ENCODE measurements around the gene CELF4. TPM values are rescaled to one million over a fixed set of nuclear protein-coding genes. Genes with fewer than 3 reads are reported as not detected.
A peak's percentile ranks its signal among the peaks of the same experiment; 100 is the strongest.

The CELF4 gene
- total RNA-seq, 1 experiment from 2014 or later, result 0.11 TPM

- TF ChIP-seq CTCF (IDR thresholded peaks at IDR 0.05; ENCODE audit: insufficient read depth in 1 of 2, low read depth in 1 of 2, low read length in 1 of 2, severe bottlenecking in 1 of 2, unreplicated experiment in 1 of 2), result no peak
- H3K27me3 Mint-ChIP-seq (ENCODE audit: insufficient read depth, unreplicated experiment), result no peaks in the 10 kb centered on the region
- CTCF ChIA-PET, result no interaction called here
- no TSS peak for BruUV-seq (replicated peaks)
- H3K27me3 ChIP-seq (replicated peaks; ENCODE audit: control insufficient read depth, insufficient read depth, low read length), result no peaks in the 10 kb centered on the region
- no peaks in the 10 kb centered on the region for H3K36me3 Mint-ChIP-seq (ENCODE audit: insufficient read depth, unreplicated experiment)
- no peaks in the 10 kb centered on the region for H3K36me3 ChIP-seq (ENCODE audit: control insufficient read depth, insufficient read depth, low read length)
- H3K27ac Mint-ChIP-seq (ENCODE audit: unreplicated experiment), result no peak overlapping the region
- POLR2A ChIA-PET, result no interaction called here
- intact Hi-C loops (cut with micrococcal nuclease; ENCODE audit: unreplicated experiment), result no loop called here
- H3K4me3 Mint-ChIP-seq (ENCODE audit: unreplicated experiment), result no peak overlapping the region
- no peaks in the 10 kb centered on the region for H3K4me1 ChIP-seq
- peaks cover 5% of the 10 kb centered on the region for H3K4me1 Mint-ChIP-seq (ENCODE audit: low read depth, unreplicated experiment)
- no peaks in the 10 kb centered on the region for H3K9me3 ChIP-seq
- DNase-seq, result no peak
- H3K4me3 ChIP-seq (ENCODE audit: low read depth, low read length), result no peak overlapping the region
- H3K9me3 Mint-ChIP-seq (ENCODE audit: unreplicated experiment), result no peaks in the 10 kb centered on the region
Measured at GRCh38 chr18:37452015-37452414, 113.6 kb downstream of the CELF4 start.

- Mint-ChIP-seq H3K27ac (ENCODE audit: unreplicated experiment) (no peak overlapping the region), H3K9me3 (ENCODE audit: unreplicated experiment) (no peaks in the 10 kb centered on the region), H3K36me3 (ENCODE audit: insufficient read depth, unreplicated experiment) (no peaks in the 10 kb centered on the region), H3K4me3 (ENCODE audit: unreplicated experiment) (no peak overlapping the region), H3K4me1 (ENCODE audit: low read depth, unreplicated experiment) (peaks cover 5% of the 10 kb centered on the region), H3K27me3 (ENCODE audit: insufficient read depth, unreplicated experiment) (no peaks in the 10 kb centered on the region)
- Histone ChIP-seq H3K4me3 (ENCODE audit: low read depth, low read length) (no peak overlapping the region), H3K4me1 (no peaks in the 10 kb centered on the region), H3K9me3 (no peaks in the 10 kb centered on the region), H3K36me3 (ENCODE audit: control insufficient read depth, insufficient read depth, low read length) (no peaks in the 10 kb centered on the region), H3K27me3 (replicated peaks; ENCODE audit: control insufficient read depth, insufficient read depth, low read length) (no peaks in the 10 kb centered on the region)
- TF ChIP-seq CTCF (IDR thresholded peaks at IDR 0.05; ENCODE audit: insufficient read depth in 1 of 2, low read depth in 1 of 2, low read length in 1 of 2, severe bottlenecking in 1 of 2, unreplicated experiment in 1 of 2), result no peak
- ChIA-PET CTCF (no interaction called here), POLR2A (no interaction called here)
- no TSS peak for BruUV-seq (replicated peaks)
- intact Hi-C loops (cut with micrococcal nuclease; ENCODE audit: unreplicated experiment), result no loop called here
- DNase-seq, result no peak
Measured at GRCh38 chr18:37451239-37451825, 114.3 kb downstream of the CELF4 start.

GRCh38 chr18:37450434-37451132 is 115.0 kb downstream of the CELF4 start:
- CTCF ChIA-PET, result no interaction called here

More at GRCh38 chr18:37450434-37451132, 115.0 kb downstream of the CELF4 start:
- intact Hi-C loops (cut with micrococcal nuclease; ENCODE audit: unreplicated experiment), result no loop called here
- no peaks in the 10 kb centered on the region for H3K36me3 ChIP-seq (ENCODE audit: control insufficient read depth, insufficient read depth, low read length)
- BruUV-seq (replicated peaks), result no TSS peak
- POLR2A ChIA-PET, result no interaction called here
- no peaks in the 10 kb centered on the region for H3K36me3 Mint-ChIP-seq (ENCODE audit: insufficient read depth, unreplicated experiment)
- H3K27me3 Mint-ChIP-seq (ENCODE audit: insufficient read depth, unreplicated experiment), result no peaks in the 10 kb centered on the region
- TF ChIP-seq CTCF (IDR thresholded peaks at IDR 0.05; ENCODE audit: insufficient read depth in 1 of 2, low read depth in 1 of 2, low read length in 1 of 2, severe bottlenecking in 1 of 2, unreplicated experiment in 1 of 2), result no peak
- H3K4me3 Mint-ChIP-seq (ENCODE audit: unreplicated experiment), result no peak overlapping the region
- no peaks in the 10 kb centered on the region for H3K9me3 Mint-ChIP-seq (ENCODE audit: unreplicated experiment)
- no peaks in the 10 kb centered on the region for H3K4me1 ChIP-seq
- no peaks in the 10 kb centered on the region for H3K9me3 ChIP-seq
- peak; percentile 13 to 56 for DNase-seq
- no peaks in the 10 kb centered on the region for H3K27me3 ChIP-seq (replicated peaks; ENCODE audit: control insufficient read depth, insufficient read depth, low read length)
- no peak overlapping the region for H3K4me3 ChIP-seq (ENCODE audit: low read depth, low read length)
- peak overlapping the region; percentile 61 for H3K27ac Mint-ChIP-seq (ENCODE audit: unreplicated experiment)
- peaks cover 5% of the 10 kb centered on the region for H3K4me1 Mint-ChIP-seq (ENCODE audit: low read depth, unreplicated experiment)
